ENCODE results near the gene SLC22A1. TPM values are rescaled to one million over a fixed set of nuclear protein-coding genes. Genes with fewer than 3 reads are reported as not detected.

Gene SLC22A1
- total RNA-seq, 1 experiment from 2014 or later = 1.5 TPM

GRCh38 chr6:160079686-160080043 lies 42.0 kb upstream of the SLC22A1 start:
- peaks cover 9% of the 10 kb centered on the region for H3K36me3 ChIP-seq (ENCODE audit: control insufficient read depth, insufficient read depth, low read length)
- Mint-ChIP-seq H3K9me3 (ENCODE audit: unreplicated experiment) (peaks cover 9% of the 10 kb centered on the region), H3K27ac (ENCODE audit: unreplicated experiment) (no peak overlapping the region), H3K36me3 (ENCODE audit: insufficient read depth, unreplicated experiment) (peaks cover 79% of the 10 kb centered on the region), H3K4me3 (ENCODE audit: unreplicated experiment) (no peak overlapping the region), H3K4me1 (ENCODE audit: low read depth, unreplicated experiment) (no peaks in the 10 kb centered on the region), H3K27me3 (ENCODE audit: insufficient read depth, unreplicated experiment) (no peaks in the 10 kb centered on the region)
- DNase-seq = no peak
- H3K27me3 ChIP-seq (replicated peaks; ENCODE audit: control insufficient read depth, insufficient read depth, low read length) = no peaks in the 10 kb centered on the region
- ChIA-PET POLR2A (interaction anchor here (0.6 kb wide), 1 partner anchor 87 kb away, joined by 4 read pairs; no protein-coding TSS in a partner anchor), CTCF (interaction anchor here (0.7 kb wide), 1 partner anchor 59 kb away, joined by 7 read pairs; no protein-coding TSS in a partner anchor)
- no peak overlapping the region for H3K4me3 ChIP-seq (ENCODE audit: low read depth, low read length)
- no TSS peak for BruUV-seq (replicated peaks)
- intact Hi-C loops (cut with micrococcal nuclease; ENCODE audit: unreplicated experiment) = no loop called here
- no peak for TF ChIP-seq CTCF (IDR thresholded peaks at IDR 0.05; ENCODE audit: insufficient read depth in 1 of 2, low read depth in 1 of 2, low read length in 1 of 2, severe bottlenecking in 1 of 2, unreplicated experiment in 1 of 2)
- no peaks in the 10 kb centered on the region for H3K9me3 ChIP-seq
- H3K4me1 ChIP-seq = no peaks in the 10 kb centered on the region

- Mint-ChIP-seq H3K9me3 (ENCODE audit: unreplicated experiment) (peaks cover 9% of the 10 kb centered on the region), H3K36me3 (ENCODE audit: insufficient read depth, unreplicated experiment) (peaks cover 78% of the 10 kb centered on the region), H3K27me3 (ENCODE audit: insufficient read depth, unreplicated experiment) (no peaks in the 10 kb centered on the region), H3K4me1 (ENCODE audit: low read depth, unreplicated experiment) (no peaks in the 10 kb centered on the region), H3K4me3 (ENCODE audit: unreplicated experiment) (no peak overlapping the region), H3K27ac (ENCODE audit: unreplicated experiment) (no peak overlapping the region)
- ChIA-PET CTCF (interaction anchor here (0.7 kb wide), 1 partner anchor 59 kb away, joined by 7 read pairs; no protein-coding TSS in a partner anchor), POLR2A (interaction anchor here (0.6 kb wide), 1 partner anchor 87 kb away, joined by 4 read pairs; no protein-coding TSS in a partner anchor)
- Histone ChIP-seq H3K4me3 (ENCODE audit: low read depth, low read length) (no peak overlapping the region), H3K4me1 (no peaks in the 10 kb centered on the region), H3K9me3 (no peaks in the 10 kb centered on the region), H3K27me3 (replicated peaks; ENCODE audit: control insufficient read depth, insufficient read depth, low read length) (no peaks in the 10 kb centered on the region), H3K36me3 (ENCODE audit: control insufficient read depth, insufficient read depth, low read length) (peaks cover 9% of the 10 kb centered on the region)
- intact Hi-C loops (cut with micrococcal nuclease; ENCODE audit: unreplicated experiment) = no loop called here
- TF ChIP-seq CTCF (IDR thresholded peaks at IDR 0.05; ENCODE audit: insufficient read depth in 1 of 2, low read depth in 1 of 2, low read length in 1 of 2, severe bottlenecking in 1 of 2, unreplicated experiment in 1 of 2) = no peak
- BruUV-seq (replicated peaks) = no TSS peak
- no peak for DNase-seq
Measured at GRCh38 chr6:160080097-160080496, 41.5 kb upstream of the SLC22A1 start.

- ChIA-PET POLR2A (interaction anchor here (0.7 kb wide), 1 partner anchor 1174 kb away, joined by 4 read pairs; no protein-coding TSS in a partner anchor), CTCF (interaction anchor here (0.6 to 0.7 kb wide), 2 partner anchors 37 to 242 kb away, joined by 3 to 4 read pairs; no protein-coding TSS in a partner anchor)
- H3K36me3 Mint-ChIP-seq (ENCODE audit: insufficient read depth, unreplicated experiment) = peaks cover 91% of the 10 kb centered on the region
- intact Hi-C loops (cut with micrococcal nuclease; ENCODE audit: unreplicated experiment) = no loop called here
- H3K4me1 Mint-ChIP-seq (ENCODE audit: low read depth, unreplicated experiment) = no peaks in the 10 kb centered on the region
- no peak overlapping the region for H3K27ac Mint-ChIP-seq (ENCODE audit: unreplicated experiment)
- H3K4me3 Mint-ChIP-seq (ENCODE audit: unreplicated experiment) = no peak overlapping the region
- peak; percentile 24 to 50 for DNase-seq
- H3K9me3 Mint-ChIP-seq (ENCODE audit: unreplicated experiment) = peaks cover 9% of the 10 kb centered on the region
- Histone ChIP-seq H3K9me3 (no peaks in the 10 kb centered on the region), H3K36me3 (ENCODE audit: control insufficient read depth, insufficient read depth, low read length) (peaks cover 9% of the 10 kb centered on the region), H3K4me1 (no peaks in the 10 kb centered on the region), H3K4me3 (ENCODE audit: low read depth, low read length) (no peak overlapping the region), H3K27me3 (replicated peaks; ENCODE audit: control insufficient read depth, insufficient read depth, low read length) (no peaks in the 10 kb centered on the region)
- no peak for TF ChIP-seq CTCF (IDR thresholded peaks at IDR 0.05; ENCODE audit: insufficient read depth in 1 of 2, low read depth in 1 of 2, low read length in 1 of 2, severe bottlenecking in 1 of 2, unreplicated experiment in 1 of 2)
- no peaks in the 10 kb centered on the region for H3K27me3 Mint-ChIP-seq (ENCODE audit: insufficient read depth, unreplicated experiment)
- BruUV-seq (replicated peaks) = no TSS peak
Measured at GRCh38 chr6:160081398-160081797, 40.2 kb upstream of the SLC22A1 start.
